ENCODE data around the gene PHYKPL. TPM values are rescaled to one million over a fixed set of nuclear protein-coding genes. Genes with fewer than 3 reads are reported as not detected.

PHYKPL gene
- total and polyA plus RNA-seq, 7 experiments from 2014 or later: 38.8 to 265 (median 143) TPM

- H3K4me3 ChIP-seq (ENCODE audit: low read length): peak overlapping the region; percentile 20
- Mint-ChIP-seq H3K4me1 (peaks cover 0 to 15% (median 9%) of the 10 kb centered on the region in 7 donors), H3K36me3 (no peaks in the 10 kb centered on the region), H3K27ac (peak overlapping the region; percentile 53 to 90 (median 73)), H3K4me3 (peak overlapping the region in 9 of 10 donors; percentile 52 to 75 (median 68)), H3K27me3 (peaks cover 0 to 2% (median 0%) of the 10 kb centered on the region in 5 donors), H3K9me3 (peaks cover 0 to 5% (median 0%) of the 10 kb centered on the region in 11 donors)
- H3K9me3 ChIP-seq (ENCODE audit: control insufficient read depth in 2 of 3, low read length in 3 of 3): no peaks in the 10 kb centered on the region
- H3K36me3 ChIP-seq (ENCODE audit: control insufficient read depth in 2 of 3, insufficient read depth in 3 of 3, low read length in 3 of 3): no peaks in the 10 kb centered on the region
- intact Hi-C loops (cut with micrococcal nuclease): no loop called here
- CTCF ChIA-PET: interaction anchor here (0.9 kb wide), 1 partner anchor 14 kb away, joined by 3 read pairs; no protein-coding TSS in a partner anchor
- POLR2A ChIA-PET: interaction anchor here (0.7 to 1.0 kb wide), 2 partner anchors 13 to 1187 kb away, joined by 3 to 4 read pairs; no protein-coding TSS in a partner anchor
- peaks cover 5 to 10% of the 10 kb centered on the region in 2 donors for H3K4me1 ChIP-seq (ENCODE audit: control insufficient read depth in 2 of 2, insufficient read depth in 2 of 2, low read length in 2 of 2)
- peak in 3 of 9 donors; percentile 31 to 55 (median 37) for DNase-seq
- peak overlapping the region; percentile 14 for H3K27ac ChIP-seq (ENCODE audit: low read depth, low read length)
- ATAC-seq: peak; percentile 78
- H3K27me3 ChIP-seq (ENCODE audit: control insufficient read depth in 2 of 2, insufficient read depth in 2 of 2, low read length in 2 of 2): no peaks in the 10 kb centered on the region
These were observed 16.8 kb upstream of the PHYKPL start for GRCh38 chr5:178249191-178249989.

- ChIA-PET POLR2A (interaction anchor here (0.7 to 1.0 kb wide), 2 partner anchors 12 to 1187 kb away, joined by 3 to 4 read pairs; no protein-coding TSS in a partner anchor), CTCF (interaction anchor here (0.9 kb wide), 1 partner anchor 14 kb away, joined by 3 read pairs; no protein-coding TSS in a partner anchor)
- intact Hi-C loops (cut with micrococcal nuclease): no loop called here
- DNase-seq (no peak), ATAC-seq (no peak)
- H3K36me3 ChIP-seq (ENCODE audit: control insufficient read depth in 2 of 3, insufficient read depth in 3 of 3, low read length in 3 of 3): no peaks in the 10 kb centered on the region
- H3K4me1 ChIP-seq (ENCODE audit: control insufficient read depth in 2 of 2, insufficient read depth in 2 of 2, low read length in 2 of 2): peaks cover 5 to 10% of the 10 kb centered on the region in 2 donors
- H3K27me3 ChIP-seq (ENCODE audit: control insufficient read depth in 2 of 2, insufficient read depth in 2 of 2, low read length in 2 of 2): no peaks in the 10 kb centered on the region
- no peak overlapping the region for H3K27ac ChIP-seq (ENCODE audit: low read depth, low read length)
- Mint-ChIP-seq H3K27ac (peak overlapping the region in 1 of 9 donors; percentile 25), H3K4me1 (peaks cover 0 to 15% (median 9%) of the 10 kb centered on the region in 7 donors), H3K36me3 (no peaks in the 10 kb centered on the region), H3K9me3 (peaks cover 0 to 5% (median 0%) of the 10 kb centered on the region in 11 donors), H3K27me3 (peaks cover 0 to 2% (median 0%) of the 10 kb centered on the region in 5 donors), H3K4me3 (peak overlapping the region in 4 of 10 donors; percentile 12 to 74 (median 57))
- no peaks in the 10 kb centered on the region for H3K9me3 ChIP-seq (ENCODE audit: control insufficient read depth in 2 of 3, low read length in 3 of 3)
- H3K4me3 ChIP-seq (ENCODE audit: low read length): peak overlapping the region; percentile 20
These were observed 16.1 kb upstream of the PHYKPL start for GRCh38 chr5:178248750-178249149.

GRCh38 chr5:178247481-178248456 is 15.2 kb upstream of the PHYKPL start:
- H3K4me1 Mint-ChIP-seq: peaks cover 0 to 15% (median 9%) of the 10 kb centered on the region in 7 donors
- no peak for DNase-seq

GRCh38 chr5:178246624-178247279 is 14.2 kb upstream of the PHYKPL start:
- ChIA-PET POLR2A (no interaction called here), CTCF (no interaction called here)
- Histone ChIP-seq H3K9me3 (ENCODE audit: control insufficient read depth in 2 of 3, low read length in 3 of 3) (no peaks in the 10 kb centered on the region), H3K27me3 (ENCODE audit: control insufficient read depth in 2 of 2, insufficient read depth in 2 of 2, low read length in 2 of 2) (no peaks in the 10 kb centered on the region), H3K4me3 (ENCODE audit: low read length) (no peak overlapping the region), H3K27ac (ENCODE audit: low read depth, low read length) (no peak overlapping the region), H3K4me1 (ENCODE audit: control insufficient read depth in 2 of 2, insufficient read depth in 2 of 2, low read length in 2 of 2) (peaks cover 5 to 10% of the 10 kb centered on the region in 2 donors), H3K36me3 (ENCODE audit: control insufficient read depth in 2 of 3, insufficient read depth in 3 of 3, low read length in 3 of 3) (no peaks in the 10 kb centered on the region)
- Mint-ChIP-seq H3K27ac (peak overlapping the region in 2 of 9 donors; percentile 23 to 38), H3K4me3 (no peak overlapping the region), H3K9me3 (peaks cover 0 to 5% (median 0%) of the 10 kb centered on the region in 11 donors), H3K36me3 (no peaks in the 10 kb centered on the region), H3K4me1 (peaks cover 0 to 21% (median 17%) of the 10 kb centered on the region in 7 donors), H3K27me3 (peaks cover 0 to 2% (median 0%) of the 10 kb centered on the region in 5 donors)
- intact Hi-C loops (cut with micrococcal nuclease): no loop called here
- ATAC-seq (no peak), DNase-seq (no peak)

More at GRCh38 chr5:178247481-178248456, 15.2 kb upstream of the PHYKPL start:
- no peaks in the 10 kb centered on the region for H3K9me3 ChIP-seq (ENCODE audit: control insufficient read depth in 2 of 3, low read length in 3 of 3)
- no peaks in the 10 kb centered on the region for H3K27me3 ChIP-seq (ENCODE audit: control insufficient read depth in 2 of 2, insufficient read depth in 2 of 2, low read length in 2 of 2)
- H3K9me3 Mint-ChIP-seq: peaks cover 0 to 5% (median 0%) of the 10 kb centered on the region in 11 donors
- H3K4me3 Mint-ChIP-seq: no peak overlapping the region
- ATAC-seq: peak; percentile 45
- no peak overlapping the region for H3K4me3 ChIP-seq (ENCODE audit: low read length)
- H3K27ac Mint-ChIP-seq: peak overlapping the region in 1 of 9 donors; percentile 65
- H3K4me1 ChIP-seq (ENCODE audit: control insufficient read depth in 2 of 2, insufficient read depth in 2 of 2, low read length in 2 of 2): peaks cover 5 to 10% of the 10 kb centered on the region in 2 donors
- no peaks in the 10 kb centered on the region for H3K36me3 Mint-ChIP-seq
- CTCF ChIA-PET: interaction anchor here (0.6 to 1.1 kb wide), 2 partner anchors 12 to 548 kb away, joined by 3 to 6 read pairs; no protein-coding TSS in a partner anchor
- intact Hi-C loops (cut with micrococcal nuclease): no loop called here
- POLR2A ChIA-PET: interaction anchor here (0.7 to 1.1 kb wide), 2 partner anchors 12 to 14 kb away, joined by 3 to 7 read pairs; no protein-coding TSS in a partner anchor
- no peaks in the 10 kb centered on the region for H3K36me3 ChIP-seq (ENCODE audit: control insufficient read depth in 2 of 3, insufficient read depth in 3 of 3, low read length in 3 of 3)
- no peak overlapping the region for H3K27ac ChIP-seq (ENCODE audit: low read depth, low read length)
- peaks cover 0 to 2% (median 0%) of the 10 kb centered on the region in 5 donors for H3K27me3 Mint-ChIP-seq

- DNase-seq (no peak), ATAC-seq (no peak)
- intact Hi-C loops (cut with micrococcal nuclease): no loop called here
- ChIA-PET POLR2A (no interaction called here), CTCF (no interaction called here)
- H3K4me3 Mint-ChIP-seq: no peak overlapping the region
- H3K27ac ChIP-seq (ENCODE audit: low read depth, low read length): no peak overlapping the region
- peaks cover 0 to 2% (median 0%) of the 10 kb centered on the region in 5 donors for H3K27me3 Mint-ChIP-seq
- H3K27ac Mint-ChIP-seq: no peak overlapping the region
- H3K4me3 ChIP-seq (ENCODE audit: low read length): no peak overlapping the region
- H3K9me3 ChIP-seq (ENCODE audit: control insufficient read depth in 2 of 3, low read length in 3 of 3): no peaks in the 10 kb centered on the region
- H3K27me3 ChIP-seq (ENCODE audit: control insufficient read depth in 2 of 2, insufficient read depth in 2 of 2, low read length in 2 of 2): no peaks in the 10 kb centered on the region
- H3K4me1 ChIP-seq (ENCODE audit: control insufficient read depth in 2 of 2, insufficient read depth in 2 of 2, low read length in 2 of 2): peaks cover 10 to 18% of the 10 kb centered on the region in 2 donors
- peaks cover 7 to 32% (median 26%) of the 10 kb centered on the region in 7 donors for H3K4me1 Mint-ChIP-seq
- peaks cover 0 to 5% (median 0%) of the 10 kb centered on the region in 11 donors for H3K9me3 Mint-ChIP-seq
- H3K36me3 ChIP-seq (ENCODE audit: control insufficient read depth in 2 of 3, insufficient read depth in 3 of 3, low read length in 3 of 3): no peaks in the 10 kb centered on the region
- no peaks in the 10 kb centered on the region for H3K36me3 Mint-ChIP-seq
These were observed 12.8 kb upstream of the PHYKPL start for GRCh38 chr5:178245389-178245788.
